ENCODE data around the gene HLCS.

DNA sequence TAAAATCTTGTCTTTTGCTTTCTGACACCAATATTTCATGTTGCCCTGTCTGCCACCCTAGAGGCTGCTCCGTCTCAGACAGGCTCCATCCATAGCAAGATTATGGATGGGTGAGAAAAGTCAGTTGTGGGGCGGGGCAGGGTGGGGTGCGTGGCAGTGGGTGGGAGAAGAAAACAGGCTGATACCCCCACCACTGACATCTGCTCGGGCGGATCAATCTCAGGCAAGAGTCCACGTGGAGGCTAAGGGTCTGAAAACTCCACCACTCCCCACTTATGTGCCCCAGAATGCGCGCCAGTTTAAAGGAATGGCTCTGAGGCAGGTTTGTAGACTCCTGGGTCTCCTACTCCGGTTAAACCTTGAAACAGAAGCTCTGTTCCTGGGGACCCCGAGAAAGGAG, 101.5 kb downstream of the HLCS start:
- TF ChIP-seq POLR2A (IDR thresholded peaks at IDR 0.05) = no peak
- no peak for TF ChIP-seq POLR2AphosphoS5 (IDR thresholded peaks at IDR 0.05)
- TF ChIP-seq, protein P1, sequence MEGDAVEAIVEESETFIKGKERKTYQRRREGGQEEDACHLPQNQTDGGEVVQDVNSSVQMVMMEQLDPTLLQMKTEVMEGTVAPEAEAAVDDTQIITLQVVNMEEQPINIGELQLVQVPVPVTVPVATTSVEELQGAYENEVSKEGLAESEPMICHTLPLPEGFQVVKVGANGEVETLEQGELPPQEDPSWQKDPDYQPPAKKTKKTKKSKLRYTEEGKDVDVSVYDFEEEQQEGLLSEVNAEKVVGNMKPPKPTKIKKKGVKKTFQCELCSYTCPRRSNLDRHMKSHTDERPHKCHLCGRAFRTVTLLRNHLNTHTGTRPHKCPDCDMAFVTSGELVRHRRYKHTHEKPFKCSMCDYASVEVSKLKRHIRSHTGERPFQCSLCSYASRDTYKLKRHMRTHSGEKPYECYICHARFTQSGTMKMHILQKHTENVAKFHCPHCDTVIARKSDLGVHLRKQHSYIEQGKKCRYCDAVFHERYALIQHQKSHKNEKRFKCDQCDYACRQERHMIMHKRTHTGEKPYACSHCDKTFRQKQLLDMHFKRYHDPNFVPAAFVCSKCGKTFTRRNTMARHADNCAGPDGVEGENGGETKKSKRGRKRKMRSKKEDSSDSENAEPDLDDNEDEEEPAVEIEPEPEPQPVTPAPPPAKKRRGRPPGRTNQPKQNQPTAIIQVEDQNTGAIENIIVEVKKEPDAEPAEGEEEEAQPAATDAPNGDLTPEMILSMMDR (IDR thresholded peaks at IDR 0.05) = no peak

Data from prostate gland (tissue), 2 donors.